HG02981 (cell line): ENCODE data around the gene ARID1B.

Experiments
- ATAC-seq: cut with Tn5 transposase; IDR thresholded peaks from one replicate; pipeline ENCODE4 v1.9.1; 2021; ENCODE audit warnings: mild to moderate bottlenecking, moderate library complexity; ENCODE audit not compliant: unreplicated experiment

The ARID1B gene

DNA sequence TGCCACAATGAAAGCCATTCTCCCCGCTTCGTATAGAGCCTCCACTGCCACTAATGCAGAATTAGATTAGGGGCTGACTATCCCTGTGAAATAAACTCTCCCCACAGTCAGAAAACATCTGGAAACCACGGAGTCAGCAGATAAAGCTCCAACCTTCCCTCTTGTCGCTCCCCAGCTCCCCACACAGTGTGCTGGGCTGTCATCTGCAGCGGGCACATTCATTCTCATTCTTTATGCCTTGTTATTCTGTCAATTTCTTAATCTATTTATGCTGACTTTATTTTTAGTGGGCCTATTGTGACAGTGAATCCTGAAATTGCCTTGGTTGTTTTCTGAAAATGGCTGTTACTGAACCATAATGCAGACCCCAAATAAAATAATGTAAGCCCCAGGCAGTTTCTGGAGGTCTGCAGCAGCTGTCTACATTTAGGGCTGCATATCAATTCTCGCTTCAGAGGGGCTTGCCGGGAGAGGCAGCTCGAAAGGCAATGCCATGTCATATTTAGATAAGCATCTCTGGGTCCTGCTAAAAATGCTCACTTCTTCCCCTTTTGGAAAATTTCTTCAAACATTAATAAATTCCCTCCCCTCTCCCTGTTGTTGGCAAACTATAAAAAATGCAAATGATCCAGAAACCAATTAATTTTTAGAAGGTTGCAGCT lies 474.5 kb downstream of the ARID1B start:
- ATAC-seq: no peak

GRCh38 chr6:157253017-157253416 lies 475.8 kb downstream of the ARID1B start:
- ATAC-seq: no peak

DNA sequence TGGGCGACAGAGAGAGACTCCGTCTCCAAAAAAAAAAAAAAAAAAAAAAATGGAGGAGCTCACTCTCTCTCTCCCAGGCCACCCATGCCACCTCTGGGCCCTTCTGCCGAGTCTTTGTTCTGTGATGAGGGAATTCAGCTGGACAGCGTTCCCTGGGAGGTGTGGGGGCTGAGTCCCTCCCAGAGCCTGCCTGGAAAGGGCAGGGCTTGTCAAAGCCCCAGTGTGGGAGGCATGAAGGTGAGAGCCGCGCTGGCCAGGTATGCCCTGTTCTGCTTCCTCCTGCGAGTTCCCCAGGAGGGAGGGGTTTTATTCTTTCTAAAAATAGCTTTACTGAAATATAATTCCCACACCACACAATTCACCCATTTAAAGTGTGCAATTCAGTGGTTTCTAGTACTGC lies 476.5 kb downstream of the ARID1B start:
- ATAC-seq: no peak

DNA sequence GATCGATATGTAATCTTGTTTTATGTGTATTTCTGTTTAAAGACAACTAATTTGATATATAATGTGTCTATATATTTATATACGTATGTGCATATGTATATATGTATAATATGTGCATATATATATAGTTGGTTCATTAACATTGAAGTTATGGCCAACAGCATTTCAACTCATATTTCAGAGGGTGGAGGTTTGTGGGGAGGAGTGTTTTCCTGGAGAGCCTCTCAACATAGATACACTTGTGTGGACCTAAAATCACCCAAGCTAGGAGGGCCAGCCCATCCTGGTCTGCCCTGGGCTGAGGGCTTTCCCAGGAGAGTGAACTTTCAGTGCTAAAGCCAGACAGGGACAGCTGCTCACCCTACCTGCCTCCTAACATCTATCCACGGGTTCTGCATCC lies 477.4 kb downstream of the ARID1B start:
- ATAC-seq: no peak

DNA sequence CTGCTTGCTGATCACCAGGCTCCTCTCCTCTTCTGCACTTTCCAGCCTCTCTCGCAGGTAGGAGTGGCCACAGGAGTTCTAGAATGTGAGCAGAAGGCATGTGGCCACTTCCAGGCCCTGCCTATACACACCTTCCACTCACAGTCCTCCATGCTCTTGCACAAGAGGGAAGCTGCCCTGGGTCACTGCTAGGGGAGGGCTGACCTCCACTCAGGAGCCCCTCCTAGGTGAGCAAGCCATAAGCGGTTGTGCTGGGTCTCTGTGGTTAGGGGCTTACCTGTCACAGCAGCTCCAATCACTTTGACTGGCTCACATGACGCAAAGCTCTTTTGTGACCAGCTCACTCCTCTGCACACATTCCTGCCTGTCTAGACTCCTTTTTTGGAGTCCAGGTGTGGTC lies 477.9 kb downstream of the ARID1B start:
- no peak for ATAC-seq

DNA sequence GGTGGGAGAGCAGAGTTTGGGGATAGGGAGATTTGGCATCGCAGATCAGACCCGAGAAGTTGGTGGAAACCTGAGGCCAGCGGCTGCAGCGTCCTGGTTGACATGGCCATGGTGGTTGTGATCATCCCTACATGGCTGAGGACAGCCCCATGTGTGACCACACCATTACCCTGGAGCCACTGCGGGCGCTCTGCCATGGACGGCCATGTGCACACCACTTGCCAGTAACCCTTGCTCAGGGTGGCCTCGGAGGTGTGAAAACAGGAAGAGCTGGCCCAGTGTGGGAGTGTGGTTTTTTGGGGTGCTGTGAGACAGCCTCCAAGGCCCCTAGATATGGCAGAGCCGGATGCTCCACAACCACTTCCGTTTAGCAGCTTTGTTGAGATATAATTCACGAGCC lies 481.7 kb downstream of the ARID1B start:
- ATAC-seq: no peak

DNA sequence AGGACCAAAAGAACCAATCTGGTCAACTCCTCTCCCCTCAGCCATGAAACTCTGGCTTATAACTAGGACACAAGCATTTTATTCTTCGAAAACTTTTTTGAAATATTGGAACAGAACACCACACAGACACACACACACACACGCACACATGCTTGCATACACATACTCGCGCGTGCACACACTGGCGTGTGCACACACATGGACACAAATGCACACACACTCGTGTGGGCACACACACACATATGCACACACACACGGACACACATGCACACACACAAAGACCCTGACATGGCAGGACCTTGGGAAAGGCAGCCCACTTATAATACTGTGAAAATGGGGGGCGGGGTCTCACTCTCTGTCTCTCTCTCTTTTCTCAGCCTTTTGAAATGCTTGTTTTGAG lies 482.3 kb downstream of the ARID1B start:
- ATAC-seq: no peak
